ENCODE data around the gene WNT11. TPM values are rescaled to one million over a fixed set of nuclear protein-coding genes. Genes with fewer than 3 reads are reported as not detected.

The WNT11 gene
- polyA plus RNA-seq, 1 donor (not counting 4 experiments of a cell fraction or from before 2014, with no cell fraction given), result not detected

DNA sequence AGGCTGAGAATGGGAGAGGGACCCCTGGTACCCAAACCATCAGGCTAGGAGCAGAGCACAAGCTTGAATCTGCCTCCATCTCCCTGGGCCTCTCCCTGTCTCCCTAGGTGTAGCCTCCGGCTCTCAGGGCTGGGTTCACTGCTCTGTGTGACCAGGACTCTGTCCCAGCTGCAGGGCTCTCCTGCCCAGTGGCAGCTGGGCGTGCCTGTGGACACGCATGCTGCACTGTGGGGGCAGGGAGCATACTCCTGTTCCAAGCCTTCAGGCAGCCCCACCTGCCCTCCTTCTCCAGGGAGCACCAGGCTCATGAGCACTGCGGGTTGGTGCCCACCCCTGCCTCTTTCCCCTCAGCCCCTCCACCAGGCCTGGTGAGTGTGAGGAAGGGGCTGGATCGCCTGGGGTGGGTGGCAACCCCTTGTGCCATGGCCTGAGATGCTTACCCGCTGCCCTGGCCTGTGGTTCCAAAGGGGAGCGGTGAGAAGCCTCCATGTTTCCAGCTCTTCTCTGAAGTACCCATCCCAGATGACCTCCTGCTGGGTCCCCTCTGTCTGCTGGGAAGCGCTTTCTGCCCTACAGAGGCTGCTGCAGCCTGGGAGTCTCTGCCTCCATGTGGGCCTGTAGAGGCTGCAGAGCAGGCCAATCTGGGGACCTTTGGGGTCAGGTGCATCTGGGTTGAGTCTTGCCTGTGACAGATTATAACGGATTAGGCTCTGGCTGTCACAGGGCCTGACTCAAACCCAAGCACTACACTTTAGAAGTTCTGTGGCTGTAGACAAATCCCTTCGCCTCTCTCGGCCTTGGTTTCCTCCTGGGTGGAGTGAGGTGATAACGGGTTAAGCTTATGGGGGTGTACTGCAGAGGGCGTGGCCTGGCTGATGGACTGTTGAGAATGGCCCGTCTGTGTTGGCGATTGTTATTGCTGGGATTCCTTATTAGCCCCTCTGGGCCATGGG, 43.7 kb downstream of the WNT11 start:
- Histone ChIP-seq H3K27me3 (ENCODE audit: control insufficient read depth, extremely low read depth, insufficient read depth, low read length) (peaks cover 16% of the 10 kb centered on the region), H3K36me3 (ENCODE audit: control insufficient read depth in 2 of 2, extremely low read depth in 1 of 2, insufficient read depth in 2 of 2, low read length in 2 of 2) (no peaks in the 10 kb centered on the region), H3K27ac (ENCODE audit: control insufficient read depth, insufficient read depth, low read length) (no peak overlapping the region), H3K79me2 (ENCODE audit: control insufficient read depth, insufficient read depth, low read length) (no peaks in the 10 kb centered on the region), H3K9me3 (ENCODE audit: control insufficient read depth, low read depth, low read length) (no peaks in the 10 kb centered on the region), H3K4me1 (ENCODE audit: control insufficient read depth, extremely low read depth, insufficient read depth, low read length) (no peaks in the 10 kb centered on the region), H2AFZ (ENCODE audit: control insufficient read depth, low read length) (no peak overlapping the region), H3K9ac (ENCODE audit: control insufficient read depth, extremely low read depth, insufficient read depth, low read length) (no peak overlapping the region), H4K20me1 (ENCODE audit: control insufficient read depth, extremely low read depth, insufficient read depth, low read length) (no peaks in the 10 kb centered on the region), H3K9me1 (ENCODE audit: control insufficient read depth, extremely low read depth, insufficient read depth, low read length) (no peaks in the 10 kb centered on the region), H3K4me3 (ENCODE audit: control insufficient read depth in 2 of 3, extremely low read depth in 1 of 3, insufficient read depth in 2 of 3, low read depth in 1 of 3, low read length in 3 of 3) (no peak overlapping the region), H3K4me2 (ENCODE audit: control insufficient read depth, extremely low read depth, insufficient read depth, low read depth, low read length) (no peak overlapping the region)
- FAIRE-seq (no peak), DNase-seq (ENCODE audit: low read depth, low spot score) (no peak)
- no peak for TF ChIP-seq EZH2 (IDR thresholded peaks at IDR 0.05; ENCODE audit: low read length)
- TF ChIP-seq, protein P1, sequence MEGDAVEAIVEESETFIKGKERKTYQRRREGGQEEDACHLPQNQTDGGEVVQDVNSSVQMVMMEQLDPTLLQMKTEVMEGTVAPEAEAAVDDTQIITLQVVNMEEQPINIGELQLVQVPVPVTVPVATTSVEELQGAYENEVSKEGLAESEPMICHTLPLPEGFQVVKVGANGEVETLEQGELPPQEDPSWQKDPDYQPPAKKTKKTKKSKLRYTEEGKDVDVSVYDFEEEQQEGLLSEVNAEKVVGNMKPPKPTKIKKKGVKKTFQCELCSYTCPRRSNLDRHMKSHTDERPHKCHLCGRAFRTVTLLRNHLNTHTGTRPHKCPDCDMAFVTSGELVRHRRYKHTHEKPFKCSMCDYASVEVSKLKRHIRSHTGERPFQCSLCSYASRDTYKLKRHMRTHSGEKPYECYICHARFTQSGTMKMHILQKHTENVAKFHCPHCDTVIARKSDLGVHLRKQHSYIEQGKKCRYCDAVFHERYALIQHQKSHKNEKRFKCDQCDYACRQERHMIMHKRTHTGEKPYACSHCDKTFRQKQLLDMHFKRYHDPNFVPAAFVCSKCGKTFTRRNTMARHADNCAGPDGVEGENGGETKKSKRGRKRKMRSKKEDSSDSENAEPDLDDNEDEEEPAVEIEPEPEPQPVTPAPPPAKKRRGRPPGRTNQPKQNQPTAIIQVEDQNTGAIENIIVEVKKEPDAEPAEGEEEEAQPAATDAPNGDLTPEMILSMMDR (optimal IDR thresholded peaks at IDR 0.05 in 1 of 3, IDR thresholded peaks at IDR 0.05 in 1 of 3, conservative IDR thresholded peaks at IDR 0.05 in 1 of 3; ENCODE audit: extremely low read depth in 1 of 3, insufficient read depth in 2 of 3, low read length in 3 of 3), result no peak
- dilution Hi-C loops (cut with MboI; ENCODE audit: extremely low pct_ligation_motif_present, low sequenced_read_pairs), result no loop called here

DNA sequence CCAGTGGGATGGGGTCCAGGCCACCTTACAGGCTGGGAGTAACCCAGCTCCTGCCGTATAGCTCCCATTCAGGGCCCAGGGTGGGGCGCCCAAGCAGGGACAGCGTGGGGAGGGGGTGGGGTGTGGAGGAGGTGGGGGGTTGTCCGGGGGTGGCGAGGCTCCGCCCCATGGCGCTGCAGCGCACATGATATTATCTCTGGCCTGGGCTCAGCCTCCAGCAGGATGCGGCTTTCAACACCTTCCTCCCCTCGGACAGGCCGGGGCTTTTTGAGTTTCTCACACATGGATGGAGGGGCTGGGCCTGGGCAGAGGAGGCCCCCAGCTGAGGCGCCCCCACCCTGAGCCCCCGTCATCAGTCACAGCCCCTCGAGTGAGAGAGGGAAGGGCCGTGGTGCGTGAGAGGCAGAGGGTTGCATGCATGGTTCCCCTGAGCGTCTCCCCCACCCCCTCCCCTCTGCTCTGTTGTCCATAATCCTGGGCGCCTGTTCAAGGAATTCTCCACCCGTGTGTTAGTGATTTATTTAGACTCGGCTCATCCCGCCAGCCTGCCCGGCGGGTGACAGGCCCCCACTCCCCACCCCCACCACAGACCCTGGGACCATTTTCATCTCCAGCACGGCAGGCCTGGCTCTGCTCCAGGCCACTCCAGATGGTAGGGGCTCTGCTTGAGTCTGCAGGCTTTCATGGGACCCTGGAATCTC, 44.9 kb downstream of the WNT11 start:
- Histone ChIP-seq H4K20me1 (ENCODE audit: control insufficient read depth, extremely low read depth, insufficient read depth, low read length) (no peaks in the 10 kb centered on the region), H3K9ac (ENCODE audit: control insufficient read depth, extremely low read depth, insufficient read depth, low read length) (no peak overlapping the region), H3K27ac (ENCODE audit: control insufficient read depth, insufficient read depth, low read length) (no peak overlapping the region), H3K9me3 (ENCODE audit: control insufficient read depth, low read depth, low read length) (no peaks in the 10 kb centered on the region), H3K4me2 (ENCODE audit: control insufficient read depth, extremely low read depth, insufficient read depth, low read depth, low read length) (no peak overlapping the region), H3K4me3 (ENCODE audit: control insufficient read depth in 2 of 3, extremely low read depth in 1 of 3, insufficient read depth in 2 of 3, low read depth in 1 of 3, low read length in 3 of 3) (no peak overlapping the region), H3K79me2 (ENCODE audit: control insufficient read depth, insufficient read depth, low read length) (no peaks in the 10 kb centered on the region), H3K36me3 (ENCODE audit: control insufficient read depth in 2 of 2, extremely low read depth in 1 of 2, insufficient read depth in 2 of 2, low read length in 2 of 2) (no peaks in the 10 kb centered on the region), H3K4me1 (ENCODE audit: control insufficient read depth, extremely low read depth, insufficient read depth, low read length) (no peaks in the 10 kb centered on the region), H3K27me3 (ENCODE audit: control insufficient read depth, extremely low read depth, insufficient read depth, low read length) (peaks cover 16% of the 10 kb centered on the region), H2AFZ (ENCODE audit: control insufficient read depth, low read length) (no peak overlapping the region), H3K9me1 (ENCODE audit: control insufficient read depth, extremely low read depth, insufficient read depth, low read length) (no peaks in the 10 kb centered on the region)
- DNase-seq (ENCODE audit: low read depth, low spot score) (no peak), FAIRE-seq (no peak)
- dilution Hi-C loops (cut with MboI; ENCODE audit: extremely low pct_ligation_motif_present, low sequenced_read_pairs), result no loop called here
- TF ChIP-seq, protein P1 (optimal IDR thresholded peaks at IDR 0.05 in 1 of 3, IDR thresholded peaks at IDR 0.05 in 1 of 3, conservative IDR thresholded peaks at IDR 0.05 in 1 of 3; ENCODE audit: extremely low read depth in 1 of 3, insufficient read depth in 2 of 3, low read length in 3 of 3), result no peak
- TF ChIP-seq EZH2 (IDR thresholded peaks at IDR 0.05; ENCODE audit: low read length), result no peak

Data from keratinocyte (primary cell).